ENCODE data around the gene STON2. TPM values are rescaled to one million over a fixed set of nuclear protein-coding genes. Genes with fewer than 3 reads are reported as not detected.

Gene STON2
- total and polyA plus RNA-seq, 2 of the 13 experiments (the other 11 are each of a cell fraction or from before 2014, with no cell fraction given): 2.1 to 11.0 TPM

GRCh38 chr14:81435391-81436295 lies 35.5 kb upstream of the STON2 start (continued):
- no peak; the same call in 1 of the 2 replicates for TF ChIP-seq SRY (CRISPR knock-in tag; IDR thresholded peaks at IDR 0.05)
- TF ChIP-seq PAF1 (CRISPR knock-in tag; IDR thresholded peaks at IDR 0.05): no peak
- no peak for TF ChIP-seq CSRNP2 (CRISPR knock-in tag; conservative IDR thresholded peaks at IDR 0.05; ENCODE audit: low read depth)
- TF ChIP-seq, protein P1, sequence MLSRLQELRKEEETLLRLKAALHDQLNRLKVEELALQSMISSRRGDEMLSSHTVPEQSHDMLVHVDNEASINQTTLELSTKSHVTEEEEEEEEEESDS (CRISPR knock-in tag; IDR thresholded peaks at IDR 0.05; ENCODE audit: borderline replicate concordance): no peak
- TF ChIP-seq KLF9 (CRISPR knock-in tag; IDR thresholded peaks at IDR 0.05; ENCODE audit: low read depth): no peak
- no peak for TF ChIP-seq CEBPG (CRISPR knock-in tag; IDR thresholded peaks at IDR 0.05)
- no peak for TF ChIP-seq MATR3 (CRISPR knock-in tag; IDR thresholded peaks at IDR 0.05)
- no peak for TF ChIP-seq TEAD2 (CRISPR knock-in tag; IDR thresholded peaks at IDR 0.05)
- TF ChIP-seq ZNF367 (CRISPR knock-in tag; IDR thresholded peaks at IDR 0.05; ENCODE audit: borderline replicate concordance): 0 out of 2 replicates have a peak, but pooled peaks have one; percentile 42
- TF ChIP-seq NR2F6 (IDR thresholded peaks at IDR 0.05): no peak
- no peak for TF ChIP-seq NR2F6 (CRISPR knock-in tag; IDR thresholded peaks at IDR 0.05)
- no peak; the same call in 1 of the 2 replicates for TF ChIP-seq ZNF468 (CRISPR knock-in tag; IDR thresholded peaks at IDR 0.05)
- no peak for TF ChIP-seq ZNF775 (CRISPR knock-in tag; IDR thresholded peaks at IDR 0.05; ENCODE audit: borderline replicate concordance)
- no peak; the same call in 1 of the 2 replicates for TF ChIP-seq ZFP37 (CRISPR knock-in tag; IDR thresholded peaks at IDR 0.05; ENCODE audit: borderline replicate concordance)
- no peak for TF ChIP-seq TBL1XR1 (IDR thresholded peaks at IDR 0.05; ENCODE audit: borderline replicate concordance, low read length, partially characterized antibody)
- no peak for TF ChIP-seq SRSF1 (optimal IDR thresholded peaks at IDR 0.05; ENCODE audit: low read depth, low read length)
- TF ChIP-seq ZSCAN31 (CRISPR knock-in tag; IDR thresholded peaks at IDR 0.05; ENCODE audit: low read depth): no peak; the same call in 1 of the 2 replicates
- no peak for TF ChIP-seq ZNF3 (CRISPR knock-in tag; IDR thresholded peaks at IDR 0.05)
- TF ChIP-seq, protein P2, sequence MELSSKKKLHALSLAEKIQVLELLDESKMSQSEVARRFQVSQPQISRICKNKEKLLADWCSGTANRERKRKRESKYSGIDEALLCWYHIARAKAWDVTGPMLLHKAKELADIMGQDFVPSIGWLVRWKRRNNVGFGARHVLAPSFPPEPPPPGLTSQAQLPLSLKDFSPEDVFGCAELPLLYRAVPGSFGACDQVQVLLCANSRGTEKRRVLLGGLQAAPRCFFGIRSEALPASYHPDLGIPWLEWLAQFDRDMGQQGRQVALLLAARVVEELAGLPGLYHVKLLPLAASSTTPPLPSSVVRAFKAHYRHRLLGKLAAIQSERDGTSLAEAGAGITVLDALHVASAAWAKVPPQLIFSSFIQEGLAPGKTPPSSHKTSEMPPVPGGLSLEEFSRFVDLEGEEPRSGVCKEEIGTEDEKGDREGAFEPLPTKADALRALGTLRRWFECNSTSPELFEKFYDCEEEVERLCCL (CRISPR knock-in tag; IDR thresholded peaks at IDR 0.05; ENCODE audit: borderline replicate concordance): no peak
- peak; percentile 56; the same call in 1 of the 2 replicates for TF ChIP-seq ZKSCAN5 (CRISPR knock-in tag; IDR thresholded peaks at IDR 0.05)
- TF ChIP-seq SAP130 (CRISPR knock-in tag; IDR thresholded peaks at IDR 0.05; ENCODE audit: low read depth): peak; percentile 62
- peak; percentile 50; the same call in 1 of the 2 replicates for TF ChIP-seq KDM2A (CRISPR knock-in tag; IDR thresholded peaks at IDR 0.05; ENCODE audit: borderline replicate concordance, low read depth)
- TF ChIP-seq TCF7L2 (IDR thresholded peaks at IDR 0.05; ENCODE audit: low read depth, low read length): no peak
- TF ChIP-seq HDAC1 (CRISPR knock-in tag; IDR thresholded peaks at IDR 0.05): peak; percentile 76
- TF ChIP-seq ZNF749 (CRISPR knock-in tag; IDR thresholded peaks at IDR 0.05; ENCODE audit: borderline replicate concordance): no peak
- TF ChIP-seq ZNF232 (CRISPR knock-in tag; IDR thresholded peaks at IDR 0.05; ENCODE audit: borderline replicate concordance): peak; percentile 62; the same call in 1 of the 2 replicates
- TF ChIP-seq GTF2F1 (IDR thresholded peaks at IDR 0.05; ENCODE audit: low read length): no peak
- no peak for TF ChIP-seq SCMH1 (CRISPR knock-in tag; IDR thresholded peaks at IDR 0.05; ENCODE audit: borderline replicate concordance)
- no peak for TF ChIP-seq STAT5B (CRISPR knock-in tag; IDR thresholded peaks at IDR 0.05)
- TF ChIP-seq EED (CRISPR knock-in tag; IDR thresholded peaks at IDR 0.05): no peak
